ENCODE results near the gene AVPR1B.

- no peak for TF ChIP-seq CTCF (IDR thresholded peaks at IDR 0.05)
- no peak for TF ChIP-seq POLR2A (IDR thresholded peaks at IDR 0.05)
Measured at GRCh38 chr1:206089341-206089740, 27.8 kb downstream of the AVPR1B start.

Measured in lower leg skin (tissue), 3 donors.